ENCODE results near the gene ACTL8.
"Not testable (repeated sequence)": the region's sequence is repeated elsewhere in the genome, so short reads cannot be mapped to it uniquely, and the experiment has no call there.

ACTL8 gene

DNA sequence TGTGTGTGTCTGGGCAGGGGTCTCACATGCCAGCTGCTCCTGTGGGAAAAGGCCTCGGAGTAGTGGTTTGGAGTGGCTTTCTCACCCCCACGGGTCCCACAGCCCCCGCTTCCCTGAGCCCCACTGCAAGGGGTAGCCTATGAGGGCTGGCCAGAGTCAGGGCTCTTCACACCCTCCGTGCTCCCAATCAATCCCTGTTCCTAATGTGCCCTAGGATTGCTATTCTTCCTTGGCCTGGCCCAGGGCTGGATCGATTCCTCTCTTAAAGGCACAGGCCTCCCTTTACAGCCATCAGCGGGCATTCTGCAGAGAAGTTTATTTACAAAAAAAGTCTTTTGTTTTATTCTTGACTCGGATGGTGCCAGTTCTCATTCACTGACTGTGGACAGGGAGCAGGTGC lies 19.3 kb upstream of the ACTL8 start:
- no peak for DNase-seq (ENCODE audit: low spot score)

DNA sequence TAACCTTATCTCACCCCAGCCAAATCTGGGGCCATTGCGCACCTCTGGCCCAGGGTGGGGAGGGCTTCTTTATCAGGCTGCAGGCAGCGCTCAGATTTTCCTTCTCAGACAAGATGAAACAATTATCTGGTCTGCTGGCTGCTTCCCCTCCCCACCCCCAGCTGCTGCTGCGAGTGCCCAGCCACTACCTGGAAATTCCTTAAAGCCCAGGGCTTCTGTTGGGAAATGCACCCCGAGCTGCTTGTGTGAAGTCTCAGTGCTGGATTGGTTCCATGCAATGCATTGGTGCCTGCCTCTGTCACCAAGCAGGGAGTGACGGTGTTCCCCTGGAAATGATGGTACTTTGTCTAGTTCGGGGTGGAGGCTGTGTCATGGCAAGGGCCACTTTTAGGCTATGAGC lies 18.5 kb upstream of the ACTL8 start:
- no peak for DNase-seq (ENCODE audit: low spot score)

DNA sequence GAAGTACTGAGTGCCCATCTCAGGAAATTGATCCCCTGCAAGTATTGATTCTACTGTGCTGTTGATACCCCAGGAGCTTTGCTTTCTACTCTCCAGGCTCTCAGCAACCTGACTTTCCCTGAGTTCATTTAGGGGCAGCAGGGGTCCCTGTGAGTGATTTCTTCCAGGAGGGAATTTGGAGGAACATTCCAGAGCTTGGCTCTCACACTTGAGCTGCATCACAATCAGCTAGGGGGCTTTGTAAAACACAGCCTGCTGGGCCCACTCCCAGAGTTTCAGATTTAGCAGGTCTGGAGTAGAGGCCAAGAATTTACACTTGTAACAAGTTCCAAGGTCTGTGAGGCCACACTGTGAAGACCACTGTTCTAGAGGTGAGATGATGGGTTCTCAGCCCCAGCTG lies 16.1 kb upstream of the ACTL8 start:
- DNase-seq (ENCODE audit: low spot score): no peak

DNA sequence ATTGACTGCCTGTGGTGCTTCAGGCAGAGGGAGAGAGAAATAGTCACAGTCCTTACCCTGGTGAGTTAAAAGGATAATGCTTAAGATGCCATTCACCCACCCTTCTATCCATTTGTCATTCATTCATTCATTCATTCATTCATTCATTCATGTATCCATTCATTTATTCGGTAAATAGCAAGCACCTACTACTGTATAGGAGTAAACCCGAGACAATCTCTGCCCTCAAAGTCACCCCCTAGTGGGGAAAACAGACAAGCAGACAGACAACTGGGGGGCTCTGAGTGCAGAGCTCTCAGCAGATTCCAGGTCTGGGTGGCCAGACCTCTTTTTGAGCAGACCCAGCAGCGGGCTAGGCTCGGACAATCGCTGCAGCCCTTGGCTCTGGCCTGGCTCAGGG lies 14.1 kb upstream of the ACTL8 start:
- no peak for DNase-seq (ENCODE audit: low spot score)

DNA sequence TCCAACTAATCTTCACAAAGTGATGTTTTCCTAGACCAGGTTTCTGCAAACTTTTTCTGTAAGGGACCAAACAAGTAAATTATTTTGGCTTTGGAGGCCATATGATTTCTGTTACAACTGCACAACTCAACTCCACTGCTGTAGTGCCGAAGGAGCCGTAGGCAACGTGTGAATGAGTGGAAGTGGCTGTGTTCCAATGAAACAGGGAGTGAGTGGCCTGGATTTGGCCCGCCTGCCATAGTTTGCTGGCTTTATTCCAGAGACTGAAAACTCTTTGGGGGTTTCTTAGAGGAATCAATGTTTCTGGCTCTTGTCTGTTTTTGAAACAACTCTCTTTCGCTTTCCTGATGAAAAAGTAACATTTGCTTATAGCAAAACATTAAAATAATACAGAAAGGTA lies 12.6 kb upstream of the ACTL8 start:
- no peak for DNase-seq (ENCODE audit: low spot score)

DNA sequence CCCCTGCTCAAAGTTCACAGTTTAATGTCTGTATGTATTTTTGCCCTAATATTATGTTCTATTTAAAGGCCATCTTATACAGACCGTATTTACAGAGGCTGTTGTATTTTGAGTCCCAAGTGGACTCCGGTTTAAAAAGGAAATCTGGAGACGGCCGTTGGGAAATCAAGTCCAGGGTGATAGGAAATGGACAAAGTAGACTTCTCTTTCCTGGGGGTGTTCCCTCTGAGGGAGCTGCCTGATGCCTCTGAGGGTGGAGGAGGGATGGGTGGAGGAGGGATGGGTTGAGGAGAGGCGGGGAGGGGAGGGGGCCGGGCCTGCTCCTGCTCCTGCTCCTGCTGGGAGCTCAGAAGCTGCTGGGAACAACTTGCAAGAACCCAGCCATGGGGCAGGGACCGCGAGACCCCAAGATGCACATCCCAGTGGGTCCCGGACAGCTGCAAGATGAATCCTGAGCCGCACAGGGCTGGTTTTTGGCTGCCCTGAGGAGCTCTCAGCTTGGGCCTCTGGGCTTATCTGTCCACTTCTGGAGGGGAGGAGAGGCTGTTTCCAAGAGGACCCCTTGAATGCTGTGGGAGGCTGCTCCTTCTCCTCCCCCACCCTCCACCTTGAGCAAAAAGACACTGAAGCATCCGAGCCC lies 12.0 kb upstream of the ACTL8 start:
- no peak for DNase-seq (ENCODE audit: low spot score)

DNA sequence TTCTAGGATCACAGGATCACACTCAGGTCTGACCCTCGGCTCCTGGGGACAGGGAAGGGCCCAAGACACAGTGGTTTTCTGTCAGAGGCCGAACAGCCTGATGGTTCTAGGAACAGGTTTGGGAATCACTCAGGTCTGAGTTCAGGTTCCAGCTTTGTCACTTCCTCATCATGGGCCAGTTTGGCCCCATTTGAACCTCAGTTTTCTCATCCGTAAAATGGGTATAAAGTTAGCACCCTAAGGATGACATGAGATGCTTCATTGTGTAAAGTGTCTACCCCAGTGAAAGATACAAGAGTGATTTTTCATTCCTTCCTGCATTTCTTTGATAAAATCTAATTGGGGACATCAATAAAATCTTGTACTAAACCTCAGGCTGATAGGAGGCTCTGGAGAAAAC lies 11.2 kb upstream of the ACTL8 start:
- DNase-seq (ENCODE audit: low spot score): no peak

DNA sequence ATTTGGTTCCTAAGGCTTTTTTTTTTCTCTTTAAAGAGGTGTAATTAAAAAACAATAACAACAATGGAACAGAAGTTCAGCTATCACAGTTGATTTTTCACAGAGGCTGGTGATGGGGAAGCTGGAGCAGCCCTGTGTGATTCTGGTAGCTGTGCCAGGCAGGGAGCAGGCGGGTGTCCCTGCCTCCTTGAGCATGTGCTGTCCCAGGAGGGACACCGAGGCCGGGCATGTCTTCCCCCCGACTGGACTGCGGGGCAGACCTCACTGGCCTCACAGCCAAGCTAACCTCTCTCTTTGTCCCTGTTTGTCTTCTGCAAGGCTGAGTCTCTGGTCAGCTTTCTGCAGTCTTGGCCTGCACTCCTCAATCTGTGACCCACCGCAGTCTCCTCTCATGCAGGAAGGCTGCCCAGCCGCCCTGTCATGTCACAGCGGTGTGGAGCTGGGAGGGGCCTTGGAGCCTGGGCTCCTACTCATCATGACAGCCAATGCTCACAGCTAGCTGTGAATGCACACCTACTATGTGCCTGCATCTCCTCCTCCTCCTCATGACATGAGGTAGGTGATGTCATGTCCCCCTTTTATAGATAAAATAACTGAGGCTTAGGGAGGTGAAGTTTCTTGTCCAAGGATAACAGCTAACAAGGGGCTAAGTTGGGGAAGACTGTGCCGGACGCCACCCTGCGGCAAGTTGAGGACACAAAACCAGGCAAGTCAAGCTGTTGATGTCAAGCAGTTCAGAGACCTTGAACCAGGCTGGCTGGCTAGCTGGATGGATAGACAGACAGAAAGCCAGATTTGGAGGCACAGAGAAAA lies 10.3 kb upstream of the ACTL8 start:
- no peak for DNase-seq (ENCODE audit: low spot score)

DNA sequence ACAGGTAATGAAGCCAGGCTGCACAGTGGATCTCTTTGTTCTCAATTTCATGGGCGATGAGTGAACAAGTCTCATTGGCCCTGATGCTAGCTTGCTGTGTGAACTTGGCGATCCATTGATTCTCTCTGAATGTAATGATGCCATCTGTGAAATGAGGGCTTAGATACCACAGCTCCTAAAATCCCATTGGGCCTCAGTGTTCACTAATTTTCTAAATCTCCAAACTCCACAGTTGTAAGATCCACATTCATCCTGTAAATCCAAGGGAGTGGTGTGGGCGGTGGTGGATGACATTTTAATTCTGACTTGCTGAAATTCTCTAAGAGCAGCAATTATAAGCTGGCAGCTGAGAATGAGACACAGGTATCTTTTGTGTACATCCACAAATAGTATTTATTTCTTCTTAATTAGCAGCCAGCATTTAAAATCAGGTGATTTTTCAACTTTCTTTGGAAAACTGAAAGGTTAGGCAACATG lies 9.6 kb upstream of the ACTL8 start:
- DNase-seq (ENCODE audit: low spot score): no peak

DNA sequence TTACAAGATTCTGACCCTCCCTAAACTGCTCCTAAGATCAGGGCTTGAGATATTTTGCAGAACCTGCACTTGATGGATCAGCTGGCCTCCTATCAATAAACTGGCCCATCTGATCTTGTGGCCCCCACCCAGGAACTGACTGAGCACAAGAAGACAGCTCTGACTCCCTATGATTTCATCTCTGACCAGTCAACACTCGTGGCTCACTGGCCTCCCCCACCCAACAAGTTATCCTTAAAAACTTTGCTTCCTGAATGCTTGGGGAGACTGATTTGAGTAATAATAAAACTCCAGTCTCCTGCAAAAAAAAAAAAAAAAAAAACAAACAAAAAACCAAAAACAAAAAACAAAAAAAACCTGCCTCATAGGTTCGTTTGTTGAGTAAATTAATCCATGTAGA lies 8.9 kb upstream of the ACTL8 start:
- not testable (repeated sequence) for DNase-seq (ENCODE audit: low spot score)

DNA sequence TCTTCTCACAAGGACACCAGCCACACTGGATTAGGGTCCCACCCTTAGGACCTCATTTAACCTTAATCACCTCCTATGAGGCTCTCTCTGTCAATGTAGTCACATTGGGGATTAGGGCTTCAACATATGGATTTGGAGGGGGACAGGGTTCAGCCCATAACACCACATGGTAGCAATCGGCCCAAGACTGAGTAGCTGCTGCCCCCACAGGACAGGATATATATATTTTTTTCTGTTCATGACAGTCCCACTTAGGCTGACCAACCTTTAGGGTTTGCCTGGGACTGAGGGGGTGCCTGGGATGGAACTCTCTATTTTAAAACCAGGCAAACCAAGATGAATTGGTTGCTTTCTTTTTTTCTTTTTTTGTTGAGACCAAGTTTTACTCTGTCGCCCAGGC lies 8.2 kb upstream of the ACTL8 start:
- no peak for DNase-seq (ENCODE audit: low spot score)

DNA sequence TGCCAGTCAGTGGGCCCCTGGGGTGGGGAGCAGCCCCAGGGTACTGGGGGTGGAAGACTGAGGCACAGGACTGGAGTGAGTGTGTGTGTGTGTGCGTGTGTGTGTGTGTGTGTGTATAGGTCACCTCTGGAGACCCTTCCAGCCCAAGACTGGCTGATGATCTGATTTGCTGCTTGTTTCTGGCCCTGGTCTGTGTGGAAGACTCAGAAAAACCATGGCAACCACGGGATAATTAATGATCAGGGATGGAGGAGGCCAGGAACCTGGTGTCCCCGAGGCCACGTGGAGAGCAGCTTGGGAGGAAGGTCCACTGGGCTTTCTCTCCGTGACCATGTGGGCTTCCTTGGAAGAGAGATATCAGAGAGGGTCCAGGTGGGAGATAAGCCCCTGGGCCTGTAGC lies 4.8 kb upstream of the ACTL8 start:
- DNase-seq (ENCODE audit: low spot score): no peak

DNA sequence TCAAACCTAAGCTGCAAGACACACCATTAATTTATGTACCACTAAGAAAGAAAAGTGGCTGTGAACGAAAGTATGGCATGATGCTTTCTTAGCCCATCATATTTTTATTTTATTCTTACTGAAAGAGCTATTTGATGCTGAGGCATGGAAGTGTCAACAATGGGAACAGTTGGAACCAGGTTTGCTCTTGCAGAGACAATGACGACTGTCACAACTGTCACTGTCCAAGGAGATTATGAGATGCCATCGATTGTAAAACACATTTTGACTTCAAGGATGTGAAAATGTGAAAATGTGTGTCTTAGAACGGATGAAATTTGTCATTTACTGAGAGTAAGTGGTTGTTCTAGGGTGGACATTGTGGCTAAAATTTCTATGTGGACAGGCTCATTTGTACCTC lies 2.8 kb upstream of the ACTL8 start:
- no peak for DNase-seq (ENCODE audit: low spot score)

DNA sequence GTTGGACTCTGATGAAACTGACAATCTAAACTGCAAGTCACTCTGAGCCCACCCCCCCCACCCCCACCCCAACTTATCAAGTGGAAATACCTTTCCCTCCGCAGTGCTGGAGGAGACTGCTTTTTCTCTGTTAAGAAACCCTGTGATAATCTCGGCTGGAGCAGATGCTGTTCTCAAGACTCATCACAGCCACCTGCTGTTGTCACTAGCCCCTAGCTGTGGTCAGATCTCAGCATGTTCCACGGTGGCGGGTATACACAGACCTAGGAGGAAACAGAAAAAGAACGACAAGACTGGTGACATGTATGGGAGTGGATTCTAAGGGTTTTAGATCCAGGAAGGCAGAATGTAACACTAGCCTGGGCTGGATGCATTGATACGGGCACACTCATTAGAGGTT lies 2.3 kb downstream of the ACTL8 start:
- DNase-seq (ENCODE audit: low spot score): no peak

DNA sequence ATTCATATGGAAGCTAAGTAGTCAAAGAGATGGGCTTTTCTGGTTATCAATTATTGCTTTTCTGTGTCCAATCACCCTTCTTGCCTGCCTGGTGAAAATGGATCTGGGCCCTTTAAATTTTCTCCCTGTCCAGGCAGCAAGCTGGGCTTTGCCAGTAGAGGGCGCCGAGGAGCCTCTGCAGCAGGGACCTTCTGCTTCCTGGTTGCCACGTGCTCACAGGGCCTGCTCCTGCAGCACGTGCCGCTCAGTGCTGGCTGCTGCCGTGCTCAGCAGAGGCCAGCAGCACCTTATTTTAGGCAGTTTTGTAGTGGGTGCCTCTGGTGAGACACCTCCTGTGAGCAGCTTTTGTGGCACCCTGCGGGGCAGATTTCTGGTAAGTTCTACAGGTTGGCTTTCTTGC lies 4.0 kb downstream of the ACTL8 start:
- no peak for DNase-seq (ENCODE audit: low spot score)

DNA sequence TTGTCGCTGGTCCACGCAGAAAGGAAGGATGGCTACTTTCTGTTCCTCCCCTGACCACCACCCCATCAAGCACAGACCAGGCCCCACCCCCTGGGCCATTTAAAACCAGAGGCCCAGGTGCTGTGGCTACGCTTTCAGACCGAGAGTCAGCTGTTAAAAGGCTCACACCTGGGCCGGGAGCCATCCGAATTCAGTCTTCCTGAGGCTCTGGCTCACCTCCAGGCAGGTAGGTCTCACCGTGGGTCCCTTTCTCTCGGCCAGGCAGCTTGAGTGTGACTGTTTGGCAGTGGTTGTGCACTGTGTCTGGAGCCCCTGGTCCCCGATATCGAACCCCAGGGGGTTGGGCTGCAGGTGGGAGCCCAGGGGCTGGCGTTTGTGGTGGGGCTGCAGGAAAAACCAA lies 7.2 kb downstream of the ACTL8 start:
- DNase-seq (ENCODE audit: low spot score): no peak

DNA sequence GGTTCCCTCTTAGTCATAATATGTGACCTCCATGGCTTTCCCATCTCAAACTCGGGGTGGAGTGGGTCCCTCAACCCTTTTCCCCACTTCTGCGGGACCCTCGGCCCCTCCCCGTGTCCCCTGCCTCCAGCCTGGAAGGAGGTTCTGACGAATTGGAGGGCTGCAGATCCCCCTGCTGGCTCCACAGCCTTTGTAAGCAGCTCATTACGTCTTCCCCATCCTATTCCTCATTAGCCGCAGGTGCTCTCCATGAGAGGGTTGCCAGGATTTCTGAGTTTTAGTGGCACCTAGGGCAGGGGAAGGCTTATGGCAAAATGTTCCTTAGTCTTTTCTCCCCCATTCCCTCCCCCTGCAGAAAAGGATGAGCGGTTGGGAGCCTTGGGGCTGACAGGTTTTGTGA lies 8.3 kb downstream of the ACTL8 start:
- DNase-seq (ENCODE audit: low spot score): no peak

DNA sequence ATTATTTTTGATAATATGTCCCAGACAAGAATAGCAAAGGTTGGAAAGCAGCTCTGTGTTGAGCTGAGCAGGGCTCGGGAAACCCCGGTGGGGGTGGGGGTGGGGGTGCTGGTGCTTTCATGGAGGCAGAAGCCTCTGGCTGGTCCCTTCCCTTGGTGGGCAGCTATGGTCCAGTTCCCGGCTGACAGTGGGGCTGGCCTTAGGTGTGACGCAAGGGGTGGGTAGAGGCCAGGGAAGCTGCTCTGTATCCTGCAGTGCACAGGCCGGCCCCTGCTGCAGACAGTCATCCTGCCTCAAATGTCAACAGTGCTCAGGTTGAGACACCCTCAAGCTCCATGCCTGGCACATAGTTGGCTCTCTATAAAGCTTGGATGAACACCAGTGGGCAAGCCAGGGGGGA lies 8.9 kb downstream of the ACTL8 start:
- no peak for DNase-seq (ENCODE audit: low spot score)

DNA sequence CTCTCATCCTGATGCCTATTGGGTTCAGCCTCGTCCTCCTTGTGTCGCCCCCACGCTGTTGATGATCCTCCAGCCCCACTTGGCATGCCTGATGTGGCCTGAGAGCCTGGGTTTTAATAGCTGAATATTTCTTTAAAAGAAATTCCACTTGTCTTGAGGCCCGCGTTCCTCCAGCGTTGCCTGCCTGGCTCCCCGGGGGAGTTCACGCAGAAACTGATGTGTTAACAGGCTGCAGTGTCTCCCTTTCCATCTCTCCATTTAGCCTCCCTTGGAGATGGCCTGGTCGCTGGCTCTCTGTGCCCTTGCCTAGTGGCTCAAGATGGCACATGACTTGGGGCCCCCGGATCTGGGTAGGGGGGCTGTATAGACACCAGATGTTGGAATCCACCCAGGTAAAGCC lies 9.5 kb downstream of the ACTL8 start:
- DNase-seq (ENCODE audit: low spot score): no peak

DNA sequence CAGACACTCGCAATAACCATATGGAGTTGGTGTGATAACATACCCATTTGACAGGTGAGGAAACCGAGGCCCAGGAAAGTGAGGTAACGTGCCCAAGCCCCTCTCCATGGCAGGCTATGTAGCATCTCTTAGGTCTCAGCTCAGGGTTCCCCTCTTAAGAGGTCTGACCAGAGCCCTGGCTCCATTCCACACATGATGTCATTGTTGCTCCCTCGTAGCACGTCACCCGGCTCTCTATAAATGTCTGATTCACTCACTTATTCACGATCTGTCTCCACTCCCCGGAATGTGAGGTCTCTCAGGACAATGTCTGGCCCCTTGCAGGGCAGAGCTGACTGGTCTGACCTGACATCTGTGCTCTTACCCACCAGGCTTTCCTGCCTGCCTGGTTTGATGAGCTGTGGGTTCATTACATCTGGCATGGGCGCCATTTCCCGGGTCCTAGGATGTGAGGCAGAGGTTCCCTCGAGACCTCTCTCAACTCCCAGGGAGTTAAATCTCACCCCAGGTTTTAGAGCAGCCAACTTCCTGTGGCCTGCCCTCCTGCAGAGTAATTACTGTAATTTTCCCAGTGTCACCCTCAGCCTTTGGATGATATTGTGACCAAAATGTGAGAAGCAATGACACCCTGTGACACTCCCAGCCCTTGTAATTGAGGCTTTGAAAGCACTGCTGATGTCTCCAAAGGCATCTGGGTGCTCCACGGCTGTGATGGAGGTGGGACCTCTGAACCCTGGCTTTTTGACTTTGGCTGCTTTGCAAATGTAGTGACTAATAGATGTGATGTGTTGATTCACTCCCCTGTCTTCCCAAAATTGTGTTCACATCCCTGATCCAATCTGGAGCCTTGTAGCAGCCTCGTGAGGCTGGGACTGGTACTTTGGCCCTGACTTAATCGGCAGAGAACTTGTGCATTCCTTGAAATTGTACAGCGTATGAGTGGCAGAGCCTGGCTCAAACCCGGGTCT lies 10.6 kb downstream of the ACTL8 start:
- no peak for DNase-seq (ENCODE audit: low spot score)

DNA sequence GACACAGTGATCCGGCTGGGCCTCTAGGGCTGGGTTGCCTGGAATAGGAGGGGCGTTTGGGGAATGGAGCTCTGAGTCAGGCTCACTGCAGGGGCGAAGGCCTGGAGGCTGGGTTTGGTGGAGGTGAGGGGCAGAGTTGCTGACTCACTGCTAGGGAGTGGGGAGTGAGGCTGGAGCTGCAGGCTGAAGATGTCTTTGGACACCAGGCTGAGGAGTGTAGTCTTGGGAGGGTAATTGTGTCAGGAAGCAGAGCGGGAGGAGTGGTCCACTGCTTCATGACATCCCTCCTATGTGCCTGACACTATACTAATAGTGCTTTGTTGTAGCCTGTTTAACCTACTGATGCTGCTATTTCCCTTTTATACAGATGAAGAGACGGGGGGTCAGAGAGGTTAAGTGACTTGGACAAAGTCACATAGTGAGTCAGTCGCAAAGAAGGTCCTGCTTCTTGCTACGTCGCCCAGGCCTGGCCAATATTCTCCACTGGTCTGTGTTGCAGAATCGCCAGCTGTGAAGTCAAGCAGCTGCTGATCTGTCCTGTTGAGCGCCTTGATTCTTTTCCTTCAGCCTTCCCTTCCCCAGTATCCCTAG lies 13.6 kb downstream of the ACTL8 start:
- DNase-seq (ENCODE audit: low spot score): no peak

DNA sequence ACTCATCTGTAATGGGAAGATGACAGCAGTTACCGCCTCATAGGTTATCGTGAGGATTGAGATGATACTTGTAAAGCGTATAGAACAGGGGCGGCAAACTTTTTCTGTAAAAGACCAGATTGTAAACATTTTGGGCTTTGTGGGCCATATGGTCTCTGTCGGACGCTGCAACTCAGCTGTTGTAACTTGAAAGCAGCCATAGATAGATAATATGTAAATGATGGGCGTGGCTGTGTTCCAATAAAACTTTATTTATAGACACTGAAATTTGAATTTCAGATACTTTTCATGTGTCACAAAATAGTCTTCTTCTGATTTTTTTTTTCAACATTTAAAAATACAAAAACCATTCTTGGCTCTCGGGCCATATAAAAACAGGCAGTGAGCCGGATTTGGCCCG lies 15.8 kb downstream of the ACTL8 start:
- no peak for DNase-seq (ENCODE audit: low spot score)

Measured in hematopoietic multipotent progenitor cell treated with erythropoietin and hydrocortisone succinate and interleukin-3 and kit ligand, for 17 days (in vitro differentiated cells).